Measurements from ENCODE around the gene CMTM4. TPM values are rescaled to one million over a fixed set of nuclear protein-coding genes. Genes with fewer than 3 reads are reported as not detected.

The CMTM4 gene
- polyA plus RNA-seq, 1 of the 3 experiments (the other 2 are of a cell fraction) = 21.7 TPM

DNA sequence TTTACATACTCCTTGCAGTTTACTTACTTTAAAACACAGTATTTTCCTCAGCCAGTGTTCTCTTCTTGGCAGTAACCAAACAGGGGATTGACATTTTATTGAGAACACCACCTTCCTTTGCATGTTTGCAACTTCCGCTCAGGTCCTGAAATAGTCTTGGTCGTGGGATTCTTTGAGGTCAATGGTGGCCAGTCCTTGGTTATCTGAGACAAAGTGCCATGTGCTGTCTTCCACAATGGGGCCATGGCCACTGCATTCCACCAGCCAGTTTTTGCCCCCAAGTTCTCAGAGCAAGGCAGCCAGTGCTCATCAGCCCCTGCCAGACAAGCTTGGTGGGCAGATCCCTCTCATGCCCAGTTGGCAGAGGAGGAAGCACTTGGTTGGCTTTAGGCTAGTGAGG lies 22.9 kb downstream of the CMTM4 start:
- TF ChIP-seq SMC3 (IDR thresholded peaks at IDR 0.05; ENCODE audit: low read depth, low read length) (no peak), EZH2phosphoT487 (IDR thresholded peaks at IDR 0.05; ENCODE audit: borderline replicate concordance, low read depth) (no peak), EP300 (IDR thresholded peaks at IDR 0.05; ENCODE audit: borderline replicate concordance in 1 of 2, low read depth in 1 of 2, low read length in 1 of 2) (no peak), JUND (IDR thresholded peaks at IDR 0.05) (no peak), TEAD4 (IDR thresholded peaks at IDR 0.05; ENCODE audit: borderline replicate concordance, insufficient read depth) (no peak), RAD21 (IDR thresholded peaks at IDR 0.05; ENCODE audit: low read length) (no peak), SIN3A (IDR thresholded peaks at IDR 0.05; ENCODE audit: borderline replicate concordance, low read depth, low read length) (no peak), NRF1 (IDR thresholded peaks at IDR 0.05; ENCODE audit: low read depth, low read length) (no peak), FOXM1 (IDR thresholded peaks at IDR 0.05; ENCODE audit: low read depth) (no peak), GABPA (IDR thresholded peaks at IDR 0.05; ENCODE audit: low read depth) (no peak), NFIC (IDR thresholded peaks at IDR 0.05; ENCODE audit: borderline replicate concordance) (no peak), RFX5 (IDR thresholded peaks at IDR 0.05; ENCODE audit: low read length) (no peak), YY1 (IDR thresholded peaks at IDR 0.05; ENCODE audit: low read depth) (no peak), FOXJ3 (CRISPR knock-in tag; IDR thresholded peaks at IDR 0.05) (no peak)
- TF ChIP-seq, protein P1, sequence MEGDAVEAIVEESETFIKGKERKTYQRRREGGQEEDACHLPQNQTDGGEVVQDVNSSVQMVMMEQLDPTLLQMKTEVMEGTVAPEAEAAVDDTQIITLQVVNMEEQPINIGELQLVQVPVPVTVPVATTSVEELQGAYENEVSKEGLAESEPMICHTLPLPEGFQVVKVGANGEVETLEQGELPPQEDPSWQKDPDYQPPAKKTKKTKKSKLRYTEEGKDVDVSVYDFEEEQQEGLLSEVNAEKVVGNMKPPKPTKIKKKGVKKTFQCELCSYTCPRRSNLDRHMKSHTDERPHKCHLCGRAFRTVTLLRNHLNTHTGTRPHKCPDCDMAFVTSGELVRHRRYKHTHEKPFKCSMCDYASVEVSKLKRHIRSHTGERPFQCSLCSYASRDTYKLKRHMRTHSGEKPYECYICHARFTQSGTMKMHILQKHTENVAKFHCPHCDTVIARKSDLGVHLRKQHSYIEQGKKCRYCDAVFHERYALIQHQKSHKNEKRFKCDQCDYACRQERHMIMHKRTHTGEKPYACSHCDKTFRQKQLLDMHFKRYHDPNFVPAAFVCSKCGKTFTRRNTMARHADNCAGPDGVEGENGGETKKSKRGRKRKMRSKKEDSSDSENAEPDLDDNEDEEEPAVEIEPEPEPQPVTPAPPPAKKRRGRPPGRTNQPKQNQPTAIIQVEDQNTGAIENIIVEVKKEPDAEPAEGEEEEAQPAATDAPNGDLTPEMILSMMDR (IDR thresholded peaks at IDR 0.05) = no peak
- TF ChIP-seq, protein P2, sequence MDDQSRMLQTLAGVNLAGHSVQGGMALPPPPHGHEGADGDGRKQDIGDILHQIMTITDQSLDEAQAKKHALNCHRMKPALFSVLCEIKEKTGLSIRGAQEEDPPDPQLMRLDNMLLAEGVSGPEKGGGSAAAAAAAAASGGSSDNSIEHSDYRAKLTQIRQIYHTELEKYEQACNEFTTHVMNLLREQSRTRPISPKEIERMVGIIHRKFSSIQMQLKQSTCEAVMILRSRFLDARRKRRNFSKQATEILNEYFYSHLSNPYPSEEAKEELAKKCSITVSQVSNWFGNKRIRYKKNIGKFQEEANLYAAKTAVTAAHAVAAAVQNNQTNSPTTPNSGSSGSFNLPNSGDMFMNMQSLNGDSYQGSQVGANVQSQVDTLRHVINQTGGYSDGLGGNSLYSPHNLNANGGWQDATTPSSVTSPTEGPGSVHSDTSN (IDR thresholded peaks at IDR 0.05) = no peak
- POLR2A ChIA-PET = no interaction called here
- no peaks in the 10 kb centered on the region for H4K20me1 ChIP-seq (ENCODE audit: insufficient read depth)

More for the DNA sequence above, 22.9 kb downstream of the CMTM4 start:
- no peak overlapping the region for H3K9ac ChIP-seq
- H3K79me2 ChIP-seq (ENCODE audit: insufficient read depth) = peaks cover 30% of the 10 kb centered on the region
- H3K4me1 ChIP-seq (ENCODE audit: control insufficient read depth in 1 of 2, insufficient read depth in 2 of 2, low read depth in 1 of 2, low read length in 1 of 2) = no peaks in the 10 kb centered on the region
- no peak for DNase-seq
- no peaks in the 10 kb centered on the region for H3K9me3 ChIP-seq
- CTCF ChIA-PET = interaction anchor here (1.4 to 1.8 kb wide), 2 partner anchors 10 to 23 kb away, joined by 7 read pairs; no protein-coding TSS in a partner anchor
- H3F3A ChIP-seq (replicated peaks; ENCODE audit: insufficient read depth) = peaks cover 16% of the 10 kb centered on the region
- H3K36me3 ChIP-seq (replicated peaks in 1 of 2; ENCODE audit: control insufficient read depth in 1 of 2, insufficient read depth in 2 of 2, low read length in 1 of 2) = no peaks in the 10 kb centered on the region
- no peak overlapping the region for H3K27ac ChIP-seq (ENCODE audit: low read depth in 2 of 2, low read length in 1 of 2)
- H3K4me2 ChIP-seq = no peak overlapping the region
- H3K9me2 ChIP-seq = no peaks in the 10 kb centered on the region
- H3K4me3 ChIP-seq (ENCODE audit: low read depth in 2 of 2, low read length in 1 of 2) = no peak overlapping the region
- no peak overlapping the region for H2AFZ ChIP-seq (ENCODE audit: low read depth)
- no peaks in the 10 kb centered on the region for H3K27me3 ChIP-seq (ENCODE audit: insufficient read depth)
- 100% methylated on average over 2 of the region's 2 CpGs for WGBS (ENCODE audit: low lambda C conversion rate)
